HFF-Myc (cell line): ENCODE data around the gene TSFM.

Experiments used
- DNase-seq: peaks from one replicate; pipeline ENCODE4 v3.0.0-alpha.2; 2011; ENCODE audit warnings: low read depth; ENCODE audit errors: extremely low read depth
- H3K4me3 ChIP-seq: replicated peaks from 2 replicates; pipeline ENCODE4 v1.5.1; 2011; ENCODE audit warnings: low read depth, mild to moderate bottlenecking, control low read depth, low read length
- TF ChIP-seq, protein P1 (sequence below): IDR thresholded peaks from 2 replicates; pipeline ENCODE4 v1.5.1; 2012; ENCODE audit warnings: mild to moderate bottlenecking, low read depth, low read length, control low read depth; ENCODE audit errors: missing control alignments

TSFM gene

GRCh38 chr12:57844709-57845477, 62.3 kb downstream of the TSFM start:
- TF ChIP-seq, protein P1, sequence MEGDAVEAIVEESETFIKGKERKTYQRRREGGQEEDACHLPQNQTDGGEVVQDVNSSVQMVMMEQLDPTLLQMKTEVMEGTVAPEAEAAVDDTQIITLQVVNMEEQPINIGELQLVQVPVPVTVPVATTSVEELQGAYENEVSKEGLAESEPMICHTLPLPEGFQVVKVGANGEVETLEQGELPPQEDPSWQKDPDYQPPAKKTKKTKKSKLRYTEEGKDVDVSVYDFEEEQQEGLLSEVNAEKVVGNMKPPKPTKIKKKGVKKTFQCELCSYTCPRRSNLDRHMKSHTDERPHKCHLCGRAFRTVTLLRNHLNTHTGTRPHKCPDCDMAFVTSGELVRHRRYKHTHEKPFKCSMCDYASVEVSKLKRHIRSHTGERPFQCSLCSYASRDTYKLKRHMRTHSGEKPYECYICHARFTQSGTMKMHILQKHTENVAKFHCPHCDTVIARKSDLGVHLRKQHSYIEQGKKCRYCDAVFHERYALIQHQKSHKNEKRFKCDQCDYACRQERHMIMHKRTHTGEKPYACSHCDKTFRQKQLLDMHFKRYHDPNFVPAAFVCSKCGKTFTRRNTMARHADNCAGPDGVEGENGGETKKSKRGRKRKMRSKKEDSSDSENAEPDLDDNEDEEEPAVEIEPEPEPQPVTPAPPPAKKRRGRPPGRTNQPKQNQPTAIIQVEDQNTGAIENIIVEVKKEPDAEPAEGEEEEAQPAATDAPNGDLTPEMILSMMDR: no peak
- DNase-seq: no peak
- peak overlapping the region; percentile 94 for H3K4me3 ChIP-seq

GRCh38 chr12:57845478-57846284, 63.1 kb downstream of the TSFM start:
- DNase-seq: no peak
- TF ChIP-seq, protein P1: no peak

GRCh38 chr12:57846285-57846576, 63.6 kb downstream of the TSFM start:
- peak overlapping the region; percentile 94 for H3K4me3 ChIP-seq
- TF ChIP-seq, protein P1: no peak
- no peak for DNase-seq

More at GRCh38 chr12:57845478-57846284, 63.1 kb downstream of the TSFM start:
- H3K4me3 ChIP-seq: peak overlapping the region; percentile 94

DNA sequence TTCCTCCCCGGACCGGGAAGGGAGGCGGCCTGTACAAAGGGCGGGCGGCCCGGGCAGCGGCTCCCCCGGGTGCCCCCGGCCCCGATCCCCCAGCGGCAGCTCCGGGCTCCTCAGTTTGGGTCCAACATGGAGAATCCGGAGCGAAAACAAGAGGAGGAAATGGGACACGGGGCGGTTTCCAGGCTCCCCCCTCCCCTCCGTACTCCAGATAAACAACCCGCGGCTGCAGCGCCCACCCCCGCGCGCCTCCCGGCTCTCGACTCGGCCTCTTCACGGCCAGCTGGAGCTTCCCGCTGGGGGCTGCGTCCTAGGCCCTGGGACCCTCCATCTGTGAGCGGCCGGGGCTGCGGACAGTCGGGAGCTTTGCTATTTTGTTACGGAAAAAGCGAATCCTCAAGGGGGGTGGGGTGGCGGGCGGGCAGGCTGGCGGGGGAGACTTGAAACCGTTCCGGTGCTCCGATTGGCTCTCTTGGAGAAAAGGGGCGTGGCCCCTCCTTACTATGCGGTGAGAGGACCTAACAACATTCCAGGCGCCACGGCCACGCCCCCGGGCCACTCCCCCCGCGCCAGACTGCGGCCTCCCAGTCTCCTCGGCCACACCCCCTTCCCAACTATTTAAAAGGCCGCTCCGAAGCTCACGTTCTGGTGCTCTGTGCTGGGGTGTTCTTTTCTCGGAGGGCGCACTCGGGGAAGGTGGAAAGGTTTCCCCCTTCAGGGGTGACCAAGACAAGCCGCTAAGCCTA, 64.2 kb downstream of the TSFM start, which contains the start of gene CTDSP2:
TSS of gene CTDSP2 (minus strand) at position 153 of the 743 bp plus-strand sequence. CDS start 294 bp downstream, outside the sequence.
- H3K4me3 ChIP-seq: peak within 1 kb of the TSS; percentile 94
- DNase-seq: peak; percentile 93
- TF ChIP-seq, protein P1: no peak
